Stimulated activated CD8-positive, alpha-beta memory T cell treated with anti-CD3 and anti-CD28 coated beads, Interleukin-15, amount 100 ng/mL, for 4 hours (primary cell): ENCODE measurements around the gene SYNE2.
"Not testable (repeated sequence)": the region's sequence is repeated elsewhere in the genome, so short reads cannot be mapped to it uniquely, and the experiment has no call there.

Experiments used
- DNase-seq, 2 donors: peaks; one replicate each; pipeline ENCODE4 v3.0.0-alpha.2; 2020; ENCODE audit warnings: low read depth in 2 of 2

The SYNE2 gene

GRCh38 chr14:63852817-63853731 is at the start of gene SYNE2:
SYNE2 (plus strand) TSS chr14:63853004; CDS start chr14:63909149, 56,145 bp downstream.
- DNase-seq = peak; percentile 47 to 68

- not testable (repeated sequence) for DNase-seq
Observed at GRCh38 chr14:63803221-63803791, 49.5 kb upstream of the SYNE2 start.

DNA sequence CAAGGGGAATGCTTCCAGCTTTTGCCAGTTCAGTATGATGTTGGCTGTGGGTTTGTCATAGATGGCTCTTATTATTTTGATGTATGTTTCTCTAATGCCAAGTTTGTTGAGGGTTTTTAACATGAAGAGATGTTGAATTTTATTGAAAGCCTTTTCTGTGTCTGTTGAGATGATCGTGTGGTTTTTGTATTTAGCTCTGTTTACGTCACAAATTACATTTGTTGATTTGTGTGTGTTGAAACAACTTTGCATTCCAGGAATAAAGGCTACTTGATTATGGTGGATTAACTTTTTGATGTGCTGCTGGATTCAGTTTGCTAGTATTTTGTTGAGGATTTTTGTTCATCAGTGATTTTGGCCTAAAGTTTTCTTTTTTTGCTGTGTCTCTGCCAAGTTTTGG is 46.7 kb upstream of the SYNE2 start:
- DNase-seq = not testable (repeated sequence)

GRCh38 chr14:63811692-63812091 is 41.1 kb upstream of the SYNE2 start:
- DNase-seq = not testable (repeated sequence)

DNA sequence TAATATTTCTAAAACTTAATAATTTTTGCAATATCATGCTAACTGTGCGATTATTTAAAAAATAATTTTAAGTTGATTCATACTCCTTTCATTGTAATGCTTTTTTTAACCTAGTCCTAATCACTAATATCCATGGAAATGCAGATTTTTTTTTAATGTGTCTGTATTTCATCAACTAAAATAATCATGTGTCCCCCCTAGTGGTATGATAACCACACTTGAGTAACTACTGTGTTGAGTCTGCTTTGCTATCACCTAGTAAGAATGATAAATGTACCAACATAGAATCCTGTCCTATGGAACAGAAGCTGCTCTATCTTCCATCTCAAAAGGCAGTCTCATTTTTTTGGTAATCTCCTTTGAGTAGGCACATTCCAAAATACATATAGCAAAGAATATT is 19.1 kb upstream of the SYNE2 start:
- no peak for DNase-seq

GRCh38 chr14:63840981-63841380 is 11.8 kb upstream of the SYNE2 start:
- peak; percentile 26 to 34 for DNase-seq

GRCh38 chr14:63843796-63844195 is 9.0 kb upstream of the SYNE2 start:
- no peak for DNase-seq

DNA sequence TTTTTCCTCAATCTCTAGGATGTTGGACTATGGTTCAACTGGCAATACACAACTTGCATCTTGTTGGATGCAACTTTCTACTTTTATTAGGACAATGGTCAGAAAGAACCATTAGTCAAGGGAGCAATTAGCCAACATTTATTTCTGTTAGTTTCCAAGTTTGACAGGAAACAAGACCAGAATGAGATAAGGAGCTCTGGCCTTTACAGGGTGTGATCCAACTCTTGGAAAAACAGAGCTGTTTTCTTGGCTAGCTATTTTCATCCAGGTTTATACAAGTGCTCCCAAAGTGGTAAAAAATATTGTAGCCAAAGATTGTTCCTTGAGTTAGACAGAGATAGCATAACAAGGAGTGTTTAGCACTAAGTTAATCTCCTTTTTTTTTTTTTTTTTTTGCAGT is 3.9 kb upstream of the SYNE2 start:
- no peak for DNase-seq

DNA sequence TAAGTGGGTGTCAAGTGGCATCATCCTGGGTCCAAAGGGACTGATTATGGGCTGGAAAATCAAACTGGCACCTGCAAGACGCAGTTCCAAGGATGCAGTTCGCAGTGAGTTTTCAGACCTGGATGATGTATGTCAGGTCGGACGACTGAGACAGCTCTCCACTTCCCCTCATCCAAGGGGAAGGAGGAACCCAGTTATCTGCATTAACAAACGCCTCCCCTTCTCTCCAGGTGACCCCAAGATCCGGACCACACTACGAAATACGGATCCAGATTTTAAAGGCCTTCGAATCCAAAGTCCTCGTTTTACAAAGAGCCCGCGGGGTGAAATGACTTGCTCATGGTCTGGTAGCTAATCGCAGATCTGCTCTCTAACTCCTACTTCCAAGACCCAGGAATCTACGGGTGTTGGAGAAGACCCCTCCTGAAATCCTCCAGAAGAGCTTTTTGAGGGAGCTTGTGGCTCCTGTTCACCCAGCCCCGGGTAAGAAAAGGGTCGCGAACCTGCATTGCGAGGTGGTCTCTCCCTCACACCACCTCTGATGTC is 460 bp upstream of the SYNE2 start:
- DNase-seq = no peak

DNA sequence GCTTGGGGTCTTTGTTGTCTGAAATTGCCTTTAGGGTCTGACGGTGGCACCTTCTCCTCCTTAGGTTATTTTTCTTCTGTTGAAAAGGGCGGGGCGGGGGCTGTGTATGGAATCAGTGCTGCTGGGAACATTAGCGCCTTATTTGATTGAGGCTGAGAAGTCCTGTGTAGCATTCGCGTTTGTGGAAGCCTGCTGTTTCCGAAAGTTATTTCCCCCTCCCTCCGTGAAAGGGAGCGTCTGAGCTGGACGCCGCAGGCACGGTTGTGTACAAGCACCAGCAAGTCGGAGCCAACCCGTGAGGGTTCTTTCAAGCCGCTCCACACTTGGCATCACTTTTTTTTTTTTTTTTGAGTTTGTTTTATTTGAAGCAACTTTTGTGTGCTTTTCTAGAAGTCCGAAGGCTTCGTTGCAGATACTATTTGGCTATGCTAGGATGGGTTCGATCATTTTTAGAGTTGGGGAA is 1.1 kb downstream of the SYNE2 start:
- DNase-seq = peak in 1 of 2 donors; percentile 11

GRCh38 chr14:63854330-63854729 is 1.5 kb downstream of the SYNE2 start:
- DNase-seq = no peak

DNA sequence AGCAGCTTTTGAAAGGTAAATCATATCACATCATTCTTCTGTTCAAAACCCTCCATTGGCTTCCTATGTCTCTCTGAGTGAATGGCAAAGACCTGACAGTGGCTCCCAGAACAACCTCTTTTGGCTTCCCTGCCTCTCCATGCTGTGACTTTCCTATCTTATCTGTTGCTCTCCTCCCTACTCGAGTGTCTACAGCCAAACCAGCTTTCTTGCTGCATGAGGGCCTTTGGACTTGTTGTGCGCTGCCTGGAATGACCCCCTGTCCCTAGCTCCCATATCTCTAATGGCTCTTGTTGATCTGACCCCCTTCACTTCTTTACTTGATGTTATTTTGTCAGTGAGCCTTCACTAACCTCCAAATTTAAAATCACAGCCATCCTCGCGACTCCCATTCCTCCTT is 2.5 kb downstream of the SYNE2 start:
- DNase-seq = no peak

DNA sequence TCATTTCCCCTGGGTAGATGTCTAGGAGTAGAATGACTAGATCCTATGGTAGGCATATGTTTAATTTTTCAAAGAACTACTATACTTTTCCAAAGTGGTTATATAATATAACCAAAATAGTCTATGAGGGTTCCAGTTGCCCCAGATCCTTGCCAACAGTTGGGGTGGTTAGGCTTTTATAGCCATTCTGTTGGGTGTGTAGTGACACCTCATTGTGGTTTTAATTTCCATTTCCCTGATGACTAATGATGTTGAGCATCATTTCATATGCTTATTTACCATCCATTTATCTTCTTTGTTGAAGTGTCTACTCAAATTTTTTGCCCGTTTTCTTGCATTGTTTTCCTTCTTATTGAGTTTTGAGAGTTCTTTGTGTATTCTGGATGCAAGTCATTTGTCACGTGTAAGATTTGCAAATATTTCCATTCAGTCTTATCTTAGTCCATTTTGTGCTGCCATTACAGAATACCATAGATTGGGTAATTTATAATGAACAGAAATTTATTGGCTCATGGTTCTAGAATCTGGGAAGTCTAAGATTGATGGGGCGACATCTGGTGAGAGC is 4.7 kb downstream of the SYNE2 start:
- no peak for DNase-seq

DNA sequence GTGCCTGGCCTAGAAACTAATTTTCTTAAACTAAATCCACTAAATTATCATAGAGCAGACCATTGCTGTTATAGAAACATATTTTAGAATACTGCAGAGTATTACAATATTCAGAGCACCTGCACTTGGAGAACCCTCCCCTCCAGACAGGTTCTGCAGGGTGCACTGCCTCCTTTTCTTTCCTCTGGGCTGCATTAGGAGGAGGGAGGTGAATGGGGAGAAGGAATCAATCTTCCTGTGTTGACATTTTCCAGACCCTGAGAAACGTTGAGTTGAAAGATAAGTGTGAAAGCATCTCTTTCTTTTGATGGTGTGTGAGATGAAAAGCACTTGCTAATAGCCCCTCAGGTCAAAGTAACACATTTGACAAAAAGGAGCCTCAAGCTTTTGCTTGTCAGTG is 7.3 kb downstream of the SYNE2 start:
- no peak for DNase-seq

DNA sequence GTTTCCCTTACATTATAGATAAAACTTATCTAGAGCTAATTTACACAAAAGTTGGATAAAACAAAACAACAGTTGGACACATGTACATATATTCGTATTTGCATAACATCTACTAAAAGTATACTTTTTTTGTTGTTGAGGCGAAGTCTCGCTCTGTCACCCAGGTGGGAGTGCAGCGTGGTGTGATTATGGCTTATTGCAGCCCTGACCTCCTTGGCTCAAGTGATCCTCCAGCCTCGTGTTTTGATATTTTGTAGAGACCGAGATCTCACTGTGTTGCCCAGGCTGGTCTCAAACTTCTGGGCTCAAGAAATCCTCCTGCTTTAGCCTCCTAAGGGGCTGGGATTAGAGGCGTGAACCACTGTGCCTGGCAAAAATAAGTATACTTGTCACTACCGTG is 9.4 kb downstream of the SYNE2 start:
- DNase-seq = no peak

- DNase-seq = no peak
Observed at GRCh38 chr14:63863004-63863403, 10.2 kb downstream of the SYNE2 start.

DNA sequence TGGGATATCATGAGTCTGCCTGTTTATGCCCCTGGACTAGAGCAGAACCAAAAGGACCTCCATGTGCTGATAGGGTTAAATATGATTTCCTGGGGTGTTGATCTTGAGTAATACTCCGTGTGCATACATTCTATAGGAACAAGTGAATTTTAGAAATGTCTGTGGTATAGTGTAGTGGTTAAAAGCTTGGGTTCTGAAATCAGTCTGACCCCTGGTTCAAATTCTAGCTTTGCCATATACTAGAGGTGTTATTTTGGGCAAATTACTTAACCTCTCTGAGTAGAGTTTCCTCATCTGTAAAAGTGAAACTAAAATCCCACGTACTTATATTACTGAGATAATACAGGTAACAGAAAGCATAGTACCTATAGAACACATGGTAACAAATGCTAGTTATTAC is 12.0 kb downstream of the SYNE2 start:
- not testable (repeated sequence) for DNase-seq

DNA sequence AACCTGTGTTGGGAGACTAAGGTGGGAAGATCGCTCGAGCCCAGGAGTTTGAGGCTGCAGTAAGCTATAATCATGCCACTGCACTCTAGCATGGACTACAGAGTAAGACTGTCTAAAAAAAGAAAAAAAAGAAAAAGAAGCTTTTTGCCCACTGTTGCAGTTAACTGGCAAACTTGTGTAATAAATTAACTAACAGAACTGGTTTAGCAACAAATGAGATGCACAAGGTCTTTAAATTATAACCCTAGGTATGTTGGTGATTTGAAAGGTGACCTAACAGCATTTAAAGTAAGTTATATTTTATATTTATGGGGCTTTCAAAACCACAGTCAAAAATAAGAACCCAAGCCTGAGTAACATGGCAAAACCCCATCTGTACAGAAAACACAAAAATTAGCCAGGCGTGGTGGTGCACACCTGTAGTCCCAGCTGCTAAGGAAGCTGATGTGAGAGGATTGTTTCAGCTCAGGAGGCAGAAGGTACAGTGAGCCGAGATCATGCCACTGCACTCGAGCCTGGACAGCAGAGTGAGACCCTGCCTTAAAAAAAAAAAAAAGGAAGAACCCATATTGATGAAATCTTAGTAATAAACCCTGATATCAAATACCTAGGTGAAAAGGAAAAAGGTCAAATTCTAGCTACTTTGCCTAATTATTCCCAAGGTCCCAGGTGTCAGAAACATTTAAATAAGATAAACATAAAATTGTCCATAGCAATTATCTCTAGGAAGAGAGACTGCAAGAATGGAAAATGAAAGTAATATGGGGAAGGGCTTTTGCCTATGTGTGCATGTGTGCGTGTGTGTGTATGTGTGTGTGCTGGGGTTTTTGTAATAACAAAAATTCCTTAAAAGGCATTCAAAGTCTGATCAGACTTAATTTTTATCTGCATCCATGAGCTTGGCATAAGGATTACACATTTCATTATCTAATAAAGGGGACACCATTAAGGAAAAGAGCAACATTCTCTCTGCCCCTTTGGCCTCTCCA is 15.4 kb downstream of the SYNE2 start:
- no peak for DNase-seq

GRCh38 chr14:63869940-63870752 is 17.3 kb downstream of the SYNE2 start:
- not testable (repeated sequence) for DNase-seq

GRCh38 chr14:63870753-63871037 is 17.9 kb downstream of the SYNE2 start:
- DNase-seq = not testable (repeated sequence)

GRCh38 chr14:63874223-63874622 is 21.4 kb downstream of the SYNE2 start:
- no peak for DNase-seq
